Measurements from ENCODE around the gene SLC66A1.

- TF ChIP-seq CTCF (IDR thresholded peaks at IDR 0.05; ENCODE audit: low read depth, low read length) = no peak
- TF ChIP-seq POLR2A (IDR thresholded peaks at IDR 0.05; ENCODE audit: extremely low read depth, insufficient read length) = no peak
- TF ChIP-seq MAX (IDR thresholded peaks at IDR 0.05; ENCODE audit: low read depth, low read length) = no peak
Measured at GRCh38 chr1:19363536-19364152, 51.5 kb downstream of the SLC66A1 start.

Data from NB4 (cell line).